NCI-H1436 treated with DMSO at 0.1 percent for 48 hours (cell line): ENCODE results near the gene CROCC.
"Not testable (repeated sequence)": the region's sequence is repeated elsewhere in the genome, so short reads cannot be mapped to it uniquely, and the experiment has no call there.

Experiments used
- DNase-seq: peaks from one replicate; lab custom pipeline; 2025; lab: John Stamatoyannopoulos, UW

CROCC gene

DNA sequence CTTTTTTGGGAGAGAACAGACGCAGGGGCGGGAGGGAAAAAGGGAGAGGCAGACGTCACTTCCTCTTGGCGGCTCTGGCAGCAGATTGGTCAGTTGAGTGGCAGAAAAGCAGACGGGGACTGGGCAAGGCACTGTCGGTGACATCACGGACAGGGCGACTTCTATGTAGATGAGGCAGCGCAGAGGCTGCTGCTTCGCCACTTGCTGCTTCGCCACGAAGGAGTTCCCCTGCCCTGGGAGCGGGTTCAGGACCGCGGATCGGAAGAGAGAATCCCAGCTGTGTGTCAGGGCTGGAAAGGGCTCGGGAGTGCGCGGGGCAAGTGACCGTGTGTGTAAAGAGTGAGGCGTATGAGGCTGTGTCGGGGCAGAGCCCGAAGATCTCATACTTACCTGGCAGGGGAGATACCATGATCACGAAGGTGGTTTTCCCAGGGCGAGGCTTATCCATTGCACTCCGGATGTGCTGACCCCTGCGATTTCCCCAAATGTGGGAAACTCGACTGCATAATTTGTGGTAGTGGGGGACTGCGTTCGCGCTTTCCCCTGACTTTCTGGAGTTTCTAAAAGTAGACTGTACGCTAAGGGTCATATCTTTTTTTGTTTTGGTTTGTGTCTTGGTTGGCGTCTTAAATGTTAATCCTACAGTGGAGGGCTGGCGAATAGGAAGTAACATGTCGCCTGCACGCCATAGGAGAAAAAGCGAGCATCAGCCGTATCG, 26.0 kb upstream of the CROCC start, which contains the start of gene RNU1-2:
RNU1-2 (plus strand) TSS at position 383 of the 718 bp plus-strand sequence.
- peak; percentile 87 for DNase-seq

DNA sequence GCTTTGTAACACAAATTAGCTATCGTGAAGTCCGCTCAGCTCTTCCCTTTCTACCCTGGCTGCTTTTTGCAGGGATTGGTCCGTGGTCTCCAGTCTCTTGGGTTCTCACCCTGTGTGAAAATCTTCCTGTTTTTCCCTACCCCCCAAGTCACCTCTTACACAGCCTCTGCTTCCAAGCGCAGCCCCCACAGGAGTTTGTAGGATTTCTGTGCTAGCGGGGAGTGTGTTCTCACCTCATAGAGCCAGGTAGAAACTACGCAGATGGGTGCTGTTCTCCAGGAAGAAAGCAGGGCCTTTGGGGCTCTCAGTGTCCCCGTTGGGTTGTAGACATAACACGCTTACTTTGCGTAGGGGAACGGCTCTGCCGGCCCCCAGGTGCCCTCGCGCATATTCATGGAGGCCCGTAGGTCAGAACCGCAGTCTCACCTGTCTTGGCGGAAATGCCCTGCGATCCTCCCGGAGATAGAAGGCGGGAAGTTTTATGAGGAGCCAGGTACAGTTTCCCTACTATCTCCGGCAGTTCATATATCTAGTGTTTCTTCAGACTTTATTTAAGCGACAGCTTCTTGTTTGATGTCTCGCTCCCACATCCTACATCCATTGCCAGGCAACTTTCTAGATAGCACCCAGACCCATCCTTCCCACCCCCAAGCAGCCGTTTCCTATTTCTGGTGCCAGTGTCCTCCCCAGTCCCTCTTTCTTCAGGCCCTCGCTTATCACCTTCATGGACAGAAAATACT, 25.2 kb upstream of the CROCC start:
- DNase-seq, result not testable (repeated sequence)

DNA sequence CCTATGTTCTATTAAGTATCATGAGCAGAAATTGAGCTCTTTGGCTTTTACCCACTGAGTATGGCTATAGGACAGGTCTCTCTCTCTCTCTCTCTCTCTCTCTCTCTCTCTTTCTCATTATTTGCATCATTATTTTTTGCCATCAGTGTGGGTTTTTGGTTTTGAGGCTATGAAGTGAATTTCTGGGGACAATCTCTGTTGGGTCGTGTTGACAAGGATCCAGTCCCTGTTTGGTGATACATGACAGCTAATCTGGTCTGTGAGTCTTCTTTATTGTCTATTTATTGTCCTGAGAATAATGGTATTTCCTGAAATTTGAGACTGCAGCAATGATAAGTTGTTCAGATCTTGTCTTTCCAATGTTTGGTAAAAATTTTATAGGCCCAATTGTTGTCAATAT, 24.1 kb upstream of the CROCC start:
- not testable (repeated sequence) for DNase-seq

DNA sequence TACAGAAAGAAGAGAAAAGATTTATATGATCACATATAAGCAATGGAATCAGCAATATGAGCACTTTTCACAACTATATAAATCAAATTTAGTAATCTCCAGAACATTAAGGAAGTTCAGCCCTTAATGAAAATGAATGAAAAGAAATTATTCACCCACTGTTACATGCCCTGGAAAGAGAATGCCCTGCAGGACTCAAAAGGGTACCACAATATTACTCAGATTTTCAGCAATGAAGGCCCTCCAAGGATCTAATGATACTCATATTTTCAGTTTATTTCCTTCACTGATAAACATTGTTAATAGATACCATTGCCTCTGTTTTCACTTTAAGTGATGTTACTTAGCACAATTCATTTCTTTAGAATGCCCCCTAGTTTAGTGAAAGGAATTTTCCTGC, 23.4 kb upstream of the CROCC start:
- DNase-seq, result not testable (repeated sequence)

DNA sequence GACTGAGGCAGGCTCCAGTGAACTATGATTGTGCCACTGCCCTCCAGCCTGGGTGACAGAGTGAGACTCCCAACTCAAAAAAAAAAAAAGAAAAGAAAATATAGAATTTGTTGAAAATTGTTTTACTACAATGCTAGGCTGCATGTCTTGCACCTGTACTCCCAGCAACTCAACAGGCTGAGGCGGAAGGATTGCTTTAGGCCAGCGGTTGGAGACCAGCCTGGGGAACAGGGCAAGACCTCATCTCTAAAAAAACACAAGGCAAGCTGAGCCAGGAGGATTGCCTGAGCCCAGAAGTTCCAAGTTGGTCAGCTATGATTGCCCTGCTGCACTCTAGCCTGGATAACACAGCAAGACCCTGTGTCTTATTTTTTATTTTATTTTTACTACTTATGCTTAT, 22.7 kb upstream of the CROCC start:
- DNase-seq, result not testable (repeated sequence)

DNA sequence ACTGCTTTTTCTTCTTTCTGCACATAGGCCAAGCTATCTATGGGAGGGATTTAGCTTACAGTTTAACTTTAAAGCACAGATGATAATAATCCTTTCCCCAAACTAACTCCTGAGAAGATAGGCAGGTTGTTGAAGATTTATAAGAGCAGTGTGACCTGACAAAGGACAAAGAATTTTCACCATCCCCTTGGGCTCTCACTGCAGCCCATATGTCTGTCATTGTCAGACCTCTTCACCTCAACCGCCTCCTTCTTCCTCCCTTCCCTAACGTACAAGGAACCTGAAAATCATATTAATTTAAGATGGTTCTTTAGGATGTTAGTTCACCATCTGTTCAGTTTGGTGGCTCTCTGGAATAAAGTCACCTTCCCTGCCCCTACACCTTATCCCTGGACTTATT, 21.0 kb upstream of the CROCC start:
- no peak for DNase-seq

DNA sequence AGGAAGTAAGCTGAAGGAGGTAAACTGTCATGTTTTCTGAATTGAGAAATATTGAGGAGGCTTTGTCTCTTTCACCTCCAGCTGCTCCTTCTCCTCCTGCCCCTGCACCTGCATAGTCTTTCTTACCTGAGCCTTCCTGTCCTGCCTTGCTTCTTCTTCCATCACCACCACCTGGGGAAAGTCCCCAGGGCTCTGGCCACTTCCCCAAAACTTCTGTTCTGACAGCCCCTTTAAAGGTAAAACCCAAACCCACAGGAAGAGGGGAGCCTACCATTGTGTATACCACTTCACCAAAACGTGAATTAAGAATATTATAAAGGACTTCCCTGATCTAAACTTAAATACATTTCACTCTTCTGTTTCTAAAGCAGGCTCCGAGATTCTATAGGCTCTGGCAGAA, 20.4 kb upstream of the CROCC start:
- DNase-seq, result not testable (repeated sequence)

DNA sequence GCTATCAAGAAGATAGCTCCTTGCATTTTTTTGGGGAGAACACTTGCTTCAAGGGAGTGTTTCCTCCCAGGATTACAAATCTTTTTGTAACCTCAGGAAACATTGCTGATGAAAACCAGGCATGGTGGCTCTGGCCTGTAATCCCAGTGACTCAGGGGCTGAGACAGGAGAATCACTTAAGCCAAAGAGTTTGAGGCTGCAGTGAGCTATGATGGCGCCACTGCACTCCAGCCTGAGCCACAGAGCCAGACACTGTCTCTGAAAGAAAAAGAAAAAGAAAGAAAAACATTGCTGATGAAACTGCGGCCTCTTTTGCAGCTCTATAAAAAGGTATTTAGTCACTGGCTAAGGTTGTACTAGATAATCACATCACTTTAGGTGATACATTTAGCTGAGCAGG, 18.7 kb upstream of the CROCC start:
- no peak for DNase-seq

DNA sequence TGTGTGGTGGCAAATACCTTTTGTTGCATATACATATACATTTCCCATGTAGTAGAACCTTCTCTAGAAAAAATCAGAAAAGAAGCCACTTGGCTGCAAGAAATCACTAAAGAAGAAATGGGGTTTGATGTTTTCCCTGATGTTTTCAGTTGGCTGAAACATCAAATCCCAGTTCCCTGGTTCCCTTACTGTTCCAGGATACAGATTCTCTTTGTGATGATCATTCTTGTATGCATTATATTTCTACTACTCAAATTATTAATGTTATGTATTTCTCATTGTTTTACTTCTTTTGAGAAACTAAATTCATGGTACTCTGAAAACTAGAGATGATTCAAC, 18.3 kb upstream of the CROCC start:
- DNase-seq, result no peak

DNA sequence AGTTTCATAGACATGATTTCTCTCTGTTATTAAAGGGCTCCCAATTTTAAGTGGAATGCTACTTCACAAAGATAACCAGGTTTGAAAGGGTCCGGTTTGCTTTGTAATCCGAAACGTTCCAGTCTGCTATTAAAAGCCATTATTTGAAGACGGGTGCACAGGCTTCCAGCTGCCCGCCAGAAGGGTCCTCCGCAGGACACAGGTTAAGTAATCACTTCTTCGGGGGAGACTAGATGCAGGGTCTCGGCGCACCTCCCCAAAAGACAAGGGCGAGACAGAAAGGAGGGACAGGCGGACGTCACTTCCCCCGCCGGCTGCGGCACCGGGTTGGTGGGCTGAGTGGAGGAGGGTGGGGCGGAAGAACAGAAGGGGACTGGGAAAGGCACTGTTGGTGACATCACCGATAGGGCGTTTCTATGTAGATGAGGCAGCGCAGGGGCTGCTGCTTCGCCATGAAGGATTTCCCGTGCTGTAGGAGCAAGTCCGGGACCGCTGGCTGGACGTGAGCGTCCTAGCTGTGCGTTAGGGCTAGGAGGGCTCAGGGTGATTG, 17.1 kb upstream of the CROCC start:
- peak; percentile 90 for DNase-seq

DNA sequence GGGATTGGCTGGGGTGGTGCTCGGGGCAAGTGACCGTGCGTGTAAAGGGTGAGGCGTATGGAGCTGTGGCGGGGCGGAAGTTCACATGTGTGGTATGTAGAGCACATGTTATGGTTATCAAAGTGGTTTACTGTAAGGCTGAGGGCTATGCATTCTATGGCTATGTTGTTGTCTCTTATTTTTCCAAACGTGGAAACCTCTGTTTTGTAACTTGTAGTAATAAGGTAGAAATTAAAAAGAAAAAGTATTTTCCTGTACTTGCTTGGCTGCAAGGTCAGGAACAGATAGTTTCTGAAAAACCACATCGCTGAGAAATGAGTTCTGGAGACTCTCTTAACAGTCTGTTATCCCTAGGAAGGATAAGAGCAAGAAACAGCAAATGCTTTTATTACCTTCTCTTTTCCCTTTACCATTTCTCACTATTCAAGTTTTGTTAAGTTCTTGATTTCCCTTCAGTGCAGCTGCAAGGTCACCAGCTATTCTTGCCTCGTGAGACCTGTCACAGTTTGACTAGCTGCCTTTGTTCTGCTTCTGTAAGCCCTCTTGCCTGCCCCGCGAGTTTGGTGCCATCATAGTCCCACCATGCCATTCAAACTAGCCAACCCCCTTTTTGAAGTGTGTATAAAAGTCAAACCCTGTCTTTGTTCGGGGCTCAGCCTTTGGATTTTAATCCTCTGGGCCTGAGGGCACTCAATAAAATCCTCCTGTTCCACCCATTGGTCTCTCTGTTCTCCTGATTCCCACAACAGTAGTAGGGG, 16.4 kb upstream of the CROCC start:
- DNase-seq, result no peak

DNA sequence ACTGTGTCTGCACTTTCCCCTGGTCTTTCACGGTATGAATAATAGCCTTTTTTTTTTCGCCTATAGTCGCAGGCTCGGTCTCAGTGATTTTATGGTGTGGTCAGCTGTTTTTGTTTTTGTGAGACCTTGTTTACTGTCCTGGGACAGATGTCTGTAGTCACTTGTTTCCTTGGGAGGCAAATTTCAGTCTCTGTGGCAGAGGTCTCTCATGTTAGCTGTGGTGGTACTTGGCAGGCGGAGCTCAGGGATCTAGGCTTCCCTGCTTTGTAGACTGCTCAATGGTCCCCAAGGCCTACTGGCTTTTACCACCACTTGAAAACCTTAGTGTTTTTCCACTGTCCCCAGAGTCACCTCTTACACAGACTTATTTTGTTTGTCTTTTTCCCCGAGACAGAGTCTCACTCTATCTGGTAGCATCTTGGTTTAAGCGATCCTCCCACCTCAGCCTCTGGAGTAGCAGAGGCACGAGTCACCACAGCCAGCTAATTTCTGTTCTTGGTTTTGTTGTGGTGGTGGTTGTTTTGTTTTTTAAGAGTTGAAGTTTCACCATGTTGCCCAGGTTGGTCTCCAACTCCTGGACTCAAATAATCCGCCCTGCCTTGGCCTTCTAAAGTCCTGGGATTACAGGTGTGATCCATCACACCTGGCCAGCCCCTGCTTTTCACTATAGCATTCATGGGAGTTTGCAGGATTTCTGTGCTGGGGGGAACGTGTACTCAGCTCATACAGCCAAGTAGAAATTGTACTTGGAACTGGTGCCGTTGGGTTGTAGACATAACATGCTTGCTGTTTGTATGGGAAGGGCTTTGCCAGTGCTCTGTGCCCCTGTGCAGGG, 15.6 kb upstream of the CROCC start:
- DNase-seq, result no peak

DNA sequence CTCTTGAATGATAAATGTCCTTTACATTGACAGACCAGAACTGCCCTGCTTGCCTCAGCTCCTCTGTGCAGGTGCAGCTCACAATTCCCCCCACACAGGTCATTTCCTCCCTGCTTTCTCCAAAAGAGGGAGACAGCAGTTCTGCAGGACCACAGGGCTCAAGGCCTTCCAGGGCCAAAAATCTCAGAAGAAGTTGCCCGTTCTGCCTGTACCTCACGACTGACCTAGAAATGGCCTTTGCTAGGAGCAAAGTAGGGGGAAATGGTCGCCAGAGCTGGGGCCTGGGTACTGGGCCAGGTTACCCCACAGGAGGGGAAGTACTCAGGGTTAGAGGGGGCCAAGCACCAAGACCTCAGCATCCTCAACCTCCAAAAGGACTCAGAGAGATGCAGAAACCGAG, 14.9 kb upstream of the CROCC start:
- DNase-seq, result no peak

DNA sequence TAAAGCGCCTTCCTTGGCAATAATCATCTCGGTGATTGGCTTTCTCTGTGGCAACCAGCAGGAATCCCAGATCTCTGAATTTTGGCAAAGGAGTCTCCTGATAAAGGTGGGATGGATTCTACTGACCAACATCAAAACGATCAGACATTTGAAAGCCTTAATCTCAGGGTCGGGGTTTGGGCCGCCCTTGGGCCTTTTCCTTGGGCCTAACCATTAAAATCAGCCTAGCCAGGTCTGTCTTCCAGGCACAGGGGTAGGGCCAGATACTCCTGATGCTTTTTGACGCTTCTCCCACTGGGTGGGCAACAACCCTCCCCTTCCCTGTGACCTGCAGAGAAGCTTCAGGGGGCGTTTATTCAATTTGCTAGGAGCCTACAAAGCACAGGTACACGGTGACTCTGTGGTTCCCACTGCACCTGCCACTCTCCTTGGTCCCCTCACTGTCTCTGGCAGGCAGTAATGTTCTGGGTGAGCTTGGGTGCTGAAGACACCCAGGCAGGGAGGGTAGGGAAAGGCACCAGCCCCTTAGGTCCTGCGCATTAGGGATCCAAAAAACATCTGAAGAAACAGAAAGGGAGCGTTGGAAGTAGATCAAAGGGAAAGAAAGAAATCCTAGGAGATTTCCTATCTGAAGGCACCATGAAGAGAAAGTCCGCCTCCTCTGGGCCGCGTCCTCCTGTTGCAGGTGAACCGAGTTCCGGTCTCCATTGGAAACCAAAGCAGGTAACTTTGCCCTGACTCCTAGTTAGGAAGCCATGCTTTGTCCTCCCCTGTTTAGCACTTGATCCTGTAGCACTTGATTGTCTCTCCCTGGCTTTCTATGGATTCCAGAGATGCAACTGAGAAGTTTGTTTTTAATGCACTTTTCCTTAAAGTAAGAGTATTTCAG, 13.6 kb upstream of the CROCC start:
- DNase-seq, result no peak

DNA sequence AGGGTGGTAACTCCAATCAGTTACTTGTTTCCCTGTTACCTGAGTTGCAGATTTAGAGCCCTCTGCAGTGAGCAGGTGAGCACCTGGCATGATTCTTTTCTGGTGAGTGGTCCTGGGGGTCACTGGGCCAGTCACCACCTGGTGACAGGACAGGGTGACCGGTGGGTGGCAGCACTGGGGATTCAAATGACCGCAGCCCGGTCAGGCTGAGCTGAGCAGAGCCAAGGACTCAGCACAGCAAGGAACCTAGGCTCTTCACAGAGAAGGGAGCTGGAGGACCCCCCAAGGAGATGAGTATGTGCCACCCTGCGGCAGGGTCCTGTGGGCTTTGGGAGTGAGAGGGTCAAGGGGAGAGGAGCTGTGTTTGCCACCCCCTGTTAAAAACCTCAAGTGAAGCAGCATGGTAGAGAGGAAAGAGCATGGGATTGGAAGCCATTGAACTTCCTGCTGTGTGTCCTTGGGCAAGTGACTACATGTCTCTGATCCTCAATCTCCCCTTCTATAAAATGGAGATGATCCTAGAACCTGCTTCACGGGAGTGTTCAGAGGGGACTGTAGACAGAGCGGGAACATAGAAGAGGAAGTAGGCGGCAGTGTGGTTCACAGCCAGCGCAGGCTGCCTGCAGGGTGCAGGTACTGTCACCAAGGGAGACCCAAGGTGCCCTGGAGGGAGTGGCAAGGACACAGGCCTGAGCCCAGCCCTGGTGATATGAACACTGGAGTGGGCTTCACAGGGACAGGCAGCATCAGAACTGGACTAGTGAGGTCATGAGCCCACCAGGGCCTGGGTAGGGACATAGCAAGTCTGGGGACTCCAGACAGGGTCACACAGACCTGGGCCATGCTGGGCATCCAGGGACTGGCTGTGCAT, 9.6 kb upstream of the CROCC start:
- DNase-seq, result not testable (repeated sequence)

DNA sequence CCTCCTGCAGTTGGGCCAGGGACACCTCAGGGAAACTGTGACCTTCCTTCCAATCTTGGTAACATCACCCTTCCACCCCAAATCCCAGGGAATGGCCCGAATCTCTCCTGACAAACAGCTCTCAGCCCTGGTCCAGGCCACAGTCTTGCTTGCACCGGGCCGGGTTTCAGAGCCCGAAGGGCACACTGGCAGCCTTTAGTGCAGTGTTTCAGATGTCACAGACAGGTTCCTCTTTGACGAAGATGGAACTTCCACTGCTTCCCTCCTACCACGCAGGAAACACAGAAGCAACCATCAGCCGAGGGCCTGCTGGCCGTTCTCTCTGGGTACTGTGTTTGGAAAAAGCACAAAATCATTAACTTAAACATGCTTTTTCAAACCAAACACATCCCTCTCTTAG, 9.0 kb upstream of the CROCC start:
- DNase-seq, result not testable (repeated sequence)

DNA sequence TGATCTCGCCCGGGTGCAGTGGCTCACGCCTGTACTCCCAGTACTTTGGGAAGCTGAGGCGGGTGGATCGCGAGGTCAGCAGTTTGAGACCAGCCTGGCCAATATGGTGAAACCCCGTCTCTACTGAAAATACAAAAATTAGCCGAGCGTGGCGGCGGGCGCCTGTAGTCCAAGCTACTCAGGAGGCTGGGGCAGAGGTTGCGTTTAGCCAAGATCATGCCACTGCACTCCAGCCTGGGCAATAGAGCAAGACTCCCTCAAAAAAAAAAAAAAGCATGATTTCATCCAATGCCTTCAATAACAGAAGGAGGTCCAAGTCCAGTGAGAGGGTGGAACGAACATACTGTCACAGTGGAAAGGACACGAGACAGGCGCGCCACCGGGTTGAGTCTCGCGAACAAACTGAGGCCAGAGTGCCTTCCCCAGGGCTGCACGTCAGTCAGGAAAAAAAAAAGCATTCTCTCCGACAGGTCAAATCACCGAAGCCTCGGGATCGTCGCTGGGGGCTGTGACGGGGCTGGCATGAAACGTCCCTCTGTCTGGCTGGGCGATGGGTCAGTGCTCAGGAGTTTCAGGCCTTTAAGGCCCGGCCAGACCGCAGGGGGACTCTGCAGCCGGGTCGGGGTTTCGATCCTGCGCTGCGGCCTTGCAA, 8.4 kb upstream of the CROCC start:
- DNase-seq, result no peak

DNA sequence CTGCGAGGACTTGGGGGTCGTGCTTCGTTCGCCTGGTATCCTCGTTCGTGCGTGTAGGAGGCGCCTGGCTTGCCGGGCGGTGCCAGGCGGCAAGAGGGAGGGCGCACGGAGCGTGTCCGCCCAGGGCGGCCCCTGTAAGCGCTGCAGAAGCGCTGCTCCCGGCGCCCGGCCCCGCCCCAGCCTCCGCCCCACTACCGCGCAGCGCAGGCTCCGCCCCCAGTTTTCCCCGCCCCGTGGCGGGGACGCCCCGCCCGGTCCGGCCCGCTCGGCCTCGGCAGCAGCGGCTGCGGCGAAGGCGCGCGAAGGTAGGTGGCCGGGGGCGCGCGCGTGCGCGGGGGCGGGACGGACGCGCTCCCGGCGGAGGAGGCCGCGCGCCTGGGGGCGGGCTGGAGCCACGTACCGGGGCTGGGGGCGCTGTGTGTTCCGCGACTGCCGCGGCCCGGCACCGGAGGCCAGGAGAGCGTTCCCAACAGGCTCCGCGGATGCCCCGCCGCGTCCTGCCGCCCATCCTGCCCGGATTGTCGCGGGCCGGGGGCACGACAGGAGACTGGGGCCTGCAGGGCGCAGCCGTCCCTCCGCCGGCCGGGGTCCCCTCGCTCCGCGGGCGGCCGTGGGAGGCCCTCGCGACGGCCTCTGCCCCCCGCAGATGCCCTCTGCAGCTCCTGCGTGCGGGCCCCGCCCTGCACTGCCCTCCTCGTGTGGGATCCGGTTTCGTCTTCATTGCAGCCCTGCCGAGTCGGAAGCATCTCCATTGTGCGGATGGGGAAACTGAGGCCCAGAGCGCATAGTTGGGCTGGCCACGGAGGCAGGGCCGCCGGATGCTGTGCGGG, 7.7 kb upstream of the CROCC start:
- peak; percentile 83 for DNase-seq
